Activated T-cell treated with anti-CD3 and anti-CD28 coated beads, Interleukin-2, amount 50 U/mL, for 24 hours (primary cell): ENCODE data around the gene FANK1.

Source experiments
- DNase-seq: peaks from one replicate; pipeline ENCODE4 v3.0.0-alpha.2; 2020
- H3K27ac Mint-ChIP-seq: 2 replicates; pipeline ENCODE4 v1.8.0; 2020; ENCODE audit warnings: mild to moderate bottlenecking, mixed read lengths
- H3K27me3 Mint-ChIP-seq: 2 replicates; pipeline ENCODE4 v1.8.0; 2020; ENCODE audit warnings: mixed read lengths
- H3K36me3 Mint-ChIP-seq: 2 replicates; pipeline ENCODE4 v1.8.0; 2020; ENCODE audit warnings: low read depth, mixed read lengths
- H3K4me1 Mint-ChIP-seq: 2 replicates; pipeline ENCODE4 v1.8.0; 2020; ENCODE audit warnings: low read depth, mixed read lengths
- H3K4me3 Mint-ChIP-seq: 2 replicates; pipeline ENCODE4 v1.8.0; 2020; ENCODE audit warnings: mild to moderate bottlenecking, moderate library complexity, mixed read lengths
- H3K9me3 Mint-ChIP-seq: 2 replicates; pipeline ENCODE4 v1.8.0; 2020; ENCODE audit warnings: mixed read lengths

Gene FANK1

DNA sequence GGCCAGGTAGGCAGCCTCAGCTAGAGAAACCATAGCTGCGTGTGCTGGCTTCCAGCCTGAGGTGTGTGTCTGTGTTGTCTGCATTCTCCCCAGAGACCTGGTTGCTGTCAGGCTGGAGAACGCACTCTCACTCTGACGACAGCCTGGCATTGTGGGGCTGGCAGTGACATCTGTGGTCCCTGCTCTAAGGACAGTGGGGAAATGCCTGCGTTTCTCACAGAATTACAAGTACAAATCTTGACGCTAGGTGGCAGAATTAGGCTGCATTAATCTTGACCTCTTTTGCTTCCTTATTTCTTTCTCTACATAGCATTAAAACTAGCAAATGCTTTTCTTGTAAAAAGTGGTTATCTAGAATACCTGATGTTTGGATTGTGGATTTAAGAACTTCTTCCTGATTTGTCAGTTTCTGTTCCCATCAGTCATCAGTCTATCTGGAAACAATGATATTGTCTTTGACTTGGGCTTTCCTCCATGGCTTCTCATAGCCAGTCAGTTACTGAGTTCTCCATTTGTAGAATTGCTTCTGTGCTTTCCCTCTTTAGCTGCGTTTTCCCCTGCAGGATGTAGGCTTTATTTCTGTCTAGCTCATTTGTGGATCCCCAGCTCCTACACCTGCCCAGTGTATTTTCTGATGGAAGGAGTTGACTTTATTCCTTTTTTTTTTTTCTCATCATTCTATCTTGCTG, 86.0 kb downstream of the FANK1 start:
- DNase-seq: no peak
- Mint-ChIP-seq H3K4me3 (no peak overlapping the region), H3K36me3 (no peaks in the 10 kb centered on the region), H3K9me3 (no peaks in the 10 kb centered on the region), H3K27ac (no peak overlapping the region), H3K4me1 (no peaks in the 10 kb centered on the region), H3K27me3 (peaks cover 15% of the 10 kb centered on the region)

DNA sequence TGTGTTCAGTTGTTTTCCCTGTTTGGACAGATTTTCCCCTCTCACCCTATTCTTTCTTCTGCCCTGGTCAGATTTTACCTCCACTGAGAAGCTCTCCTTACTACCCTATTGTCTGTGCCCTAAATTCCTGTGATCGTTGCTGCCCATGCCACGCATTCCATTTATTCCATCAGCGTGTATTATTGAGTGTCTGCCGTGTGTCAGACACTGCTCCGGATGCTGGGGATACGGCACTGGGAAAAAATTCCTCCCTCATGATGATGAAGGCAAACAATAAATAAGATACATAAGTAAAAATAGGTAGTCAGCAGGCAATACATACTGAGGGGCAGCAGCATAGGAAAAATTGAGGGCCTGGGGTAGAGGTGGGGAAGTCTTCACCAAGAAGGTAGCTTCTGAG, 86.8 kb downstream of the FANK1 start:
- Mint-ChIP-seq H3K4me1 (no peaks in the 10 kb centered on the region), H3K4me3 (no peak overlapping the region), H3K36me3 (no peaks in the 10 kb centered on the region), H3K27me3 (peaks cover 13% of the 10 kb centered on the region), H3K27ac (no peak overlapping the region), H3K9me3 (no peaks in the 10 kb centered on the region)
- DNase-seq: no peak

DNA sequence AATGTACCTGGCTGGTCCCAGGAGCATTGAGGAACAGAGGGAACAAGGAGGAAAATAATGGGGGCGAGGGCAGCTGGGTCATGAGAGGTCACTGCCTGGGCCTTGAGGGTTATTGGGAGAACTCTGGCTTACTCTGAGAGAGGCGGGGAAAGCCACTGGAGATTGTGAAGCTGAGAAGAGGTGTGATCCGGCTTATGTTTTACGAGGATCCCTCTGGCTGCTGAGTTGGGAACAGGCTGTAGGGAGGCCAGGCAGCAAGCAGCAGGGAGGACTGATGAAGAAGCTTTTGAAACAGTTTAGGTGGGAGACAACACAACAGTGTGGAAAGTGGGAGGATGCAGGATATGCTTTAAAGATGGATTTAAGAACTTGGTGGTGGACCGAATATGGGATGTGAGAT, 87.3 kb downstream of the FANK1 start:
- Mint-ChIP-seq H3K36me3 (no peaks in the 10 kb centered on the region), H3K4me3 (no peak overlapping the region), H3K4me1 (no peaks in the 10 kb centered on the region), H3K27me3 (peaks cover 13% of the 10 kb centered on the region), H3K27ac (no peak overlapping the region), H3K9me3 (no peaks in the 10 kb centered on the region)
- no peak for DNase-seq

DNA sequence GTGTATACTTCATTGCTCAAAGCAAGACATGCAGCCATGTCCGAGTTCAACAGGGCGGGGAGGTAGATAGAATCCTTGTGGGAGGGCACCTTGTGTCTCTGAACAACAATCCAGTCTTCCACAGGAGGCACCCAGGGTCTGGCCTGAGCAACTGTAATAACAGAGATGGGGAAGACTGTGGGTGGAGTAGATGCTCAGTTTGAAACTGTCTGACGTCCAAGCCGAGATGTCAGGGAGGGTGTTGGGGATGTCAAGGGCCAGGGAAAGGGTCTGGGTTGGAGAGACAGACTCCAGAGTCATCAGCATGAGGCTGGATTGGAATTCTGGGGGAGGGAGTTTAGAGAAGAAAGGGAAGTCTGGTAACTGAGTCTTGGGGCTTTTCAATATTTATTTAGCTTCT, 88.0 kb downstream of the FANK1 start:
- H3K9me3 Mint-ChIP-seq: no peaks in the 10 kb centered on the region
- DNase-seq: no peak
- H3K27me3 Mint-ChIP-seq: peaks cover 8% of the 10 kb centered on the region
- H3K36me3 Mint-ChIP-seq: no peaks in the 10 kb centered on the region
- H3K4me1 Mint-ChIP-seq: no peaks in the 10 kb centered on the region
- no peak overlapping the region for H3K4me3 Mint-ChIP-seq
- H3K27ac Mint-ChIP-seq: no peak overlapping the region

DNA sequence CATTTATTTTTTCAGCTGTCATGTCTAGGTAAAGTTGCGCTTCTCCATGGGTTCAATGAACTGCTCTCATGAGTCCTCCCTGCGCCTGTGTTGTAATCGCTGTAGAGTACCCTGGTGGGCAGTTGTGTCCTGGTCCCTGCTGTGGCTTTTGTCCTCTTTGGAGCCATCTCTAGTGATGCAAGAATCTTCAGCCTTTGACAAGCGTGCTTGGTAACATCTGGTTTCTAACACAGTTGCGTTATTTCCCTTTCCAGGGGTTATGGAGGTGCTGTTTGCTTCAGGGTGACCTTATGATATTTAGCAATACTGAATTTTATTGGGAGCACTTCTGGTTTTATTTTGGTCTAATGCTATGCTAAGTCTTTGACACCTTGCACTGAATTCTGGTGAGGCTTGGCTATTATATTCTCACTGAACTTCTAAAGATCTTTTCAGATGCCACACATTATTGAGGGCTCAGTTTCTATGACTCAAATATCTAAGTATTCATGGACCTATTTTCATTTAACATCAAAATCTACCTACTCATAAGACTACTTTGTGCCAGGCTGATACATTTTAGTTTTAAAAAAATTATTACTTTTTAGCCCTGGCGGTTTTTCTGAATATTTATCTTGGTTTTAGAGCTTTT, 88.6 kb downstream of the FANK1 start:
- H3K27ac Mint-ChIP-seq: no peak overlapping the region
- no peaks in the 10 kb centered on the region for H3K9me3 Mint-ChIP-seq
- no peak for DNase-seq
- H3K27me3 Mint-ChIP-seq: peaks cover 8% of the 10 kb centered on the region
- H3K4me3 Mint-ChIP-seq: no peak overlapping the region
- no peaks in the 10 kb centered on the region for H3K36me3 Mint-ChIP-seq
- H3K4me1 Mint-ChIP-seq: no peaks in the 10 kb centered on the region

DNA sequence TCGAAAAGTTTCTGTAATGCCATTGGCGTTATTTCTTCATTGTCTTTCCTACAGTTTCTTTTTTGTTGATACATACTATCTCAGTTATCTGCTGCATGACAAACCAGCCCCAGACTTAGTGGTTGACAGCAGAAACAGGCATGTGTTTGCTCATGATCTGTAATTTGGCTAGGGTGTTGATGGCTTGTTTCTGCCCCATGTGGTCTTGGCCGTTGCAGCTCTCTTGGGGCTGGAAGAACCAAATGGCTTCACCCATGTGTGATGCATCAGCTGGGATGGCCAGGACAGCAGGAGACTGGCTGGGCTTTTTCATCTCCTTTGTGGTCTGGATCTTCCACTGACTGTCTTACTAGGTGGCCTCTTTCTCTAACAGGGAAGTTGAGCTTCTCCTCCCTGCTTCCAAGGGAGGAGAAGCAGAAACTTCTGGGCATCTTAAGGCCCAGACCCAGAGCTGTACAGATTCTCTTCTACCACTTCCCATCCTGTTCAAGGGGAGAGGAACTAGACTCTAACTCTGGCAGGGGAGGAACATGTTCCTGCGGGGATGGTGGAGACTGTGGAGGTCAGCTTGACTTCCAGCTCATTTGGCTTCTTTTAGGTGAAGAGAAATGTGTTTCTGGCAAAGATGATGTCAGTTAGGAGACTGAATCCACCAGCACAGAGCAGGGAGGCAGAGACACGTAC, 89.3 kb downstream of the FANK1 start:
- no peak for DNase-seq
- no peaks in the 10 kb centered on the region for H3K36me3 Mint-ChIP-seq
- no peak overlapping the region for H3K4me3 Mint-ChIP-seq
- H3K27ac Mint-ChIP-seq: no peak overlapping the region
- H3K4me1 Mint-ChIP-seq: no peaks in the 10 kb centered on the region
- H3K9me3 Mint-ChIP-seq: peaks cover 4% of the 10 kb centered on the region
- H3K27me3 Mint-ChIP-seq: peaks cover 6% of the 10 kb centered on the region

DNA sequence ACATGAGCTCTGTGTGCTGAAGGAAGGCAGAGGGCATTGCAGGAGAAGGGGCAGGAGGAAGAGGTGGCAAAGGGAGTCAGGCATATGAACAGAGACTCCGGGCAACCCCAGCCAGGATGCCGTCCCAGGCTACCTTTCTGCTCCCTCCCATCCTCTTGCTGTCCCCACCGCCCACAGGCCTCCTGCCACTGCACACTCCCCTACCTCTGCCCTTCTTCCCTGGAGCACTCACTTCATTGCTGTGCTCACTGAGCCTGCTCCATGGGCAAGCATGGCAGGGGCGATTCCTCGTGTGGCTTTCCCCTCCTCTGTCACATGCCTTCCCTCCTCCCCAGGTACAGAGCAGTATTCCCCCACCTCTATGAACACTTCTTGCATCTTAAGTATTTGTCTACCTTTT, 93.4 kb downstream of the FANK1 start:
- DNase-seq: no peak
- no peak overlapping the region for H3K27ac Mint-ChIP-seq
- no peaks in the 10 kb centered on the region for H3K27me3 Mint-ChIP-seq
- no peaks in the 10 kb centered on the region for H3K36me3 Mint-ChIP-seq
- peaks cover 5% of the 10 kb centered on the region for H3K9me3 Mint-ChIP-seq
- H3K4me3 Mint-ChIP-seq: no peak overlapping the region
- no peaks in the 10 kb centered on the region for H3K4me1 Mint-ChIP-seq

DNA sequence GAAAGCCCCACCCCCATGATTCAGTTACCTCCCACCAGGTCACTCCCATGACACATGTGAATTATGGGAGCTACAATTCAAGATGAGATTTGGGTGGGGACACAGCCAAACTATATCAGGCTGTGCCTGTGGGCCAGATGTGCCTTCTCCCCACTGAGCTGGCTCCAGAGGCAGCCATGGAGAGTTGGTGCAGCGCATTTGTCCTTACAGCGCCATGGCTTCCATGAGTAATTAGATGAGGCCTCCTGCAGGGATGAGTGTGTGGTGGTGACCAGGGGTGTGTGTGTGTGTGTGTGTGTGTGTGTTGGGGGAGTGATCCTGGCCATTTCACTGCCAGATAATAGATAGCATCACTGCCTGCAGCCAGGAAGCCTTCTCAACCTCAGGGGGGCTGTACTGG, 94.6 kb downstream of the FANK1 start:
- Mint-ChIP-seq H3K4me1 (no peaks in the 10 kb centered on the region), H3K27ac (no peak overlapping the region), H3K36me3 (no peaks in the 10 kb centered on the region), H3K27me3 (no peaks in the 10 kb centered on the region), H3K9me3 (peaks cover 5% of the 10 kb centered on the region), H3K4me3 (no peak overlapping the region)
- DNase-seq: no peak

DNA sequence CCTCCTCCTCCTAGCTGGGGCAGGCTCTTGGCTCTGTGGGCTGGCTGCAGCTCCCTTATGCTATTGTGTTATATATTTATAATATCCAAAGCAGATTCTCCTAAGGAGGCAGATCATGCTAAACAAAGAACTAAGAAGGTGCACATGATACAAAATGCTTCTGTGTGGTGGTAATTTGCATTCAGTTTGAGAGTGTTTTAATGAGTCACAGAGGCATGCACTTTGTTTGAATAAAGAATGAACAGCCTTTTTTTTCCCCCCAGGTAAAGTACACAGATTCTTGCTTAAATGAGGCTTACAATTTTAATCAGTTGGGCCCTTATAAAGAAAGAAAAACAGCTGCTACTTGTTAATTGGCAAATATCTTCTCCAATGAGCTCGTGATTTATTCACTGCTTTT, 95.0 kb downstream of the FANK1 start:
- no peak overlapping the region for H3K27ac Mint-ChIP-seq
- H3K36me3 Mint-ChIP-seq: no peaks in the 10 kb centered on the region
- H3K4me1 Mint-ChIP-seq: no peaks in the 10 kb centered on the region
- no peak for DNase-seq
- H3K9me3 Mint-ChIP-seq: peaks cover 5% of the 10 kb centered on the region
- H3K4me3 Mint-ChIP-seq: no peak overlapping the region
- no peaks in the 10 kb centered on the region for H3K27me3 Mint-ChIP-seq

DNA sequence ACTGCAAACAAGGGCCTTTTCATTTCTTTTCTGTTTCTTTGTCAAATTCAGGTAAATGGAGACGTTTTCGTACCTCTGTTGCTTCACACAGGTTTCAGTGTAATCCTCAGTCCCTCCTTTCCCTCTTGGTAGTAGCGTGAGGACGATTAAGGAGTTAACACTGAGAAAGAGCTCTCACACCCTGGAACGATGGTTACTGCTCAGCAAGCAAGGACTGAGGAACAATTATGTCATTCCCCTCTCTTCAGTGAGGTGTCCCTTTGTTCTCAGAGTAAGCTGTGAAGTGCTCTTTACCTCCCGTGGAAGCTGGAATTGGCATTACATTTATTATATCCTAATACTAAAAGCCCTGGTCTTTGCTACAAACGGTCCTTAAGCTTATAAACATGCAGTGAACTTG, 95.9 kb downstream of the FANK1 start:
- no peak overlapping the region for H3K27ac Mint-ChIP-seq
- peaks cover 5% of the 10 kb centered on the region for H3K9me3 Mint-ChIP-seq
- no peak overlapping the region for H3K4me3 Mint-ChIP-seq
- no peak for DNase-seq
- H3K4me1 Mint-ChIP-seq: no peaks in the 10 kb centered on the region
- H3K36me3 Mint-ChIP-seq: no peaks in the 10 kb centered on the region
- peaks cover 1% of the 10 kb centered on the region for H3K27me3 Mint-ChIP-seq

DNA sequence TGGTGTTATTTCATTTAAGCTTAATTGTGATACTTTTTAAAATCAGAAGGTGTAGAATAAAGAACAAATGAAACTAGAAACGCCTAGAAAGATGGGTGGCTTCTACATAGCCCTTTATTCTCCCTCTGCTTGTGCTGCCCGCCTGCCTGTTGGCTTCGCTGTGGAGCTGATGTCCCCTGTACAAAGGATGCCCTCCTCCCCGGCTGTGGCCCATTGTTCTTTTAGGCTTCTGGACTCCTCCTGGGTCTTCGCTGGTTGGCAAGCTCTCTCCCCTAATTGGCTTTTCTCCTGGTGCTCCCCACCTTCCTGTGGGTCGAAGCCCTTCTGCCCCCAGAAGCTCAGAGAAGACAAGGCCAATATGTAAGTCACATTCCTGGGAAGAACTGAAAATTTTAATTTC, 98.2 kb downstream of the FANK1 start:
- DNase-seq: no peak
- Mint-ChIP-seq H3K27ac (no peak overlapping the region), H3K9me3 (peaks cover 5% of the 10 kb centered on the region), H3K4me1 (peaks cover under 1% of the 10 kb centered on the region), H3K27me3 (peaks cover 2% of the 10 kb centered on the region), H3K36me3 (no peaks in the 10 kb centered on the region), H3K4me3 (no peak overlapping the region)

DNA sequence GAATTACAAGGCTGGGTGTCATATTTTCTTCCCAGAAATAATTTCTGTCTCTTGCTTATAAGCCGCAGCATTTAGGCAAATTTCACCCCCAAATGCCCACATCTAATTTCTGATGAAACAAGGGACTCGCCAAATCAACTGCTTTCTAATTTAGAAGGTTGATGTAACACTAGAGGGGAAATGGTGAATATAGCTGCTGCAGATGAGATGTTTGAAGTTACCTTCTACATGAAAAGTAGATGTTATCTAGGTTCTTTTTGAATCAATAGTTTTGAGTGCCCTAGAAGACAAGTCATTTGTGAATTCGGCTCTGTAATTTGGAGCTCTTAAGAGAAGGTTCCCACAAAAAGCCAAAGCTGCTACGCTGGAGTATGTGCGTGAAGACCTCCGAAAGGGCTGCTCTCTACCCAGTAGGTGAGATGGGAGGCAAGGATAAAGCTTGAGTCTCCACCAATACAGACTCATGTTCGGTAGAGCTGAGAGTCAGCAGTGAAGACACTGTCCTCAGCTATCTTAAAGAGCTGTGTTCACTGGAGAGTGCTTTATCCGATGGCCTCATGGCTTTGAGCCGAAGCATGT, 99.5 kb downstream of the FANK1 start:
- DNase-seq: no peak
- peaks cover 2% of the 10 kb centered on the region for H3K27me3 Mint-ChIP-seq
- H3K36me3 Mint-ChIP-seq: no peaks in the 10 kb centered on the region
- no peaks in the 10 kb centered on the region for H3K9me3 Mint-ChIP-seq
- no peak overlapping the region for H3K27ac Mint-ChIP-seq
- H3K4me3 Mint-ChIP-seq: no peak overlapping the region
- peaks cover 3% of the 10 kb centered on the region for H3K4me1 Mint-ChIP-seq

DNA sequence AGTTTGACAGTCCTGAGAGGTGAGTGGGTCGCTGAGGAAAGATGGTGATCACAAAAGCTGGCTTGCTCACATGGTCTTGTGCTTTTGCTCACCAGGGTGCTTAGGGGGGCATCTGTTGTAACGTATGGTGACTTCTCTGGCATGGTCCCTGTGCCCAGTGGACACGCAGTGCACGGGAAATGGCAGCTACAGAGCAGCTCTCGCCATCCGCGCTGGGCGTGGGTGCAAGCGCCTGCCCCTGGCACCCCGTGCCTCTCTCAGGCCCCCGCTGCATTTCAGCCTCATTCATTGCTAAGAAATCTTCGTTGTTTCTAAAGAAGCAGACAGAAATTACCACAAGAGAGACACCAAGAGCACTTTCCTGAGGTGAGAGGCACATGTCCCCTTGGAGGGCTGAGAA, 101.2 kb downstream of the FANK1 start:
- no peak overlapping the region for H3K27ac Mint-ChIP-seq
- H3K27me3 Mint-ChIP-seq: peaks cover 2% of the 10 kb centered on the region
- no peaks in the 10 kb centered on the region for H3K36me3 Mint-ChIP-seq

DNA sequence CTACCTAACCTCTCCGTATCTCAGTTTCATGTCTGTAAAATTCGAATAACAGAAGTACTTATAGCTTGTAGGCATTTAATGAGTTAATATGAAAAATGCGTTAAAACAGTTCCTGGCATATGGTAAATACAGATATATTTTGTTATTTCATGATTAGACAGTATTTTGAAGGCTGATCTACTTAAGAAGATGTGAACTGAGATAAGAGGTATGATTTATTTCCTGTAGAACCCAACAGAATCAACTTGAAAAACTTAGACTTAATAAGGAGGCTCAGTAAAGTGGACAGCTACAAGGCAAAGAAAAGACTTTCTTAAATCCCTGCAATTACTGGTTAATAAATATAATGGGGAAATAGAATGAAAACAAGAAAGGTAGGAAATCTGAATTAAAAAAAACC, 103.3 kb downstream of the FANK1 start:
- Mint-ChIP-seq H3K4me1 (peaks cover 3% of the 10 kb centered on the region), H3K9me3 (no peaks in the 10 kb centered on the region), H3K4me3 (no peak overlapping the region), H3K27ac (no peak overlapping the region), H3K27me3 (peaks cover 2% of the 10 kb centered on the region), H3K36me3 (no peaks in the 10 kb centered on the region)
- no peak for DNase-seq

More for the DNA sequence above, 101.2 kb downstream of the FANK1 start:
- Mint-ChIP-seq H3K9me3 (no peaks in the 10 kb centered on the region), H3K4me1 (peaks cover 3% of the 10 kb centered on the region), H3K4me3 (no peak overlapping the region)
- no peak for DNase-seq

DNA sequence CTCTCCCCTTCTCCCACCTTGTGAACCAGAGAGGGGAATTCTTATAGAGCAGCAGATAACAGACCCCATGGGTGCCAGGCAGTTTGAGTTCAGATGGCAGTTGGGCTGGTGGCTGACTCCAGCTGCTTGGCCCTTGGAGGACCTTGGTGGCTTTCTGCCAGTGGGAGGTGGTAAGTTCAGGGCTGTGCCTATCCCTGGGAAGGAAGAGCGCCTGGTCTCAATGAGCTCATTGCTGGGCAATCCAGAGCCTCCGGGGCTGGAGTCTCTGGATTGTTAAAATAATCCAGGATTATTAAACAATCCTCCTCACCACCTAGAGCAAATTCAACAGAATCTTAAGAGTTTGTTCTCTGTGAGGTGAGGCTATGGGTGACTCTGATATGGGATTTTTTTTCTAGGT, 105.2 kb downstream of the FANK1 start:
- H3K4me3 Mint-ChIP-seq: no peak overlapping the region
- no peaks in the 10 kb centered on the region for H3K9me3 Mint-ChIP-seq
- H3K4me1 Mint-ChIP-seq: peaks cover 3% of the 10 kb centered on the region
- no peaks in the 10 kb centered on the region for H3K36me3 Mint-ChIP-seq
- no peak for DNase-seq
- H3K27me3 Mint-ChIP-seq: peaks cover 2% of the 10 kb centered on the region
- no peak overlapping the region for H3K27ac Mint-ChIP-seq
